Osteocyte (in vitro differentiated cells): ENCODE data around the gene WDR87. TPM values are rescaled to one million over a fixed set of nuclear protein-coding genes. Genes with fewer than 3 reads are reported as not detected.

ENCODE experiments used
- DNase-seq: peaks from one replicate; pipeline ENCODE4 v3.0.0; 2021; ENCODE audit warnings: mixed read lengths; ENCODE audit not compliant: unreplicated experiment; ENCODE audit errors: extremely low spot score
- H3K27ac Mint-ChIP-seq: one replicate; pipeline ENCODE4 v1.8.0; 2021; ENCODE audit warnings: mild to moderate bottlenecking, mixed read lengths; ENCODE audit not compliant: unreplicated experiment
- H3K27me3 Mint-ChIP-seq: one replicate; pipeline ENCODE4 v1.8.0; 2021; ENCODE audit warnings: mixed read lengths; ENCODE audit not compliant: unreplicated experiment
- H3K36me3 Mint-ChIP-seq: one replicate; pipeline ENCODE4 v1.8.0; 2021; ENCODE audit warnings: mixed read lengths; ENCODE audit not compliant: unreplicated experiment
- H3K4me1 Mint-ChIP-seq: one replicate; pipeline ENCODE4 v1.8.0; 2021; ENCODE audit warnings: mixed read lengths; ENCODE audit not compliant: unreplicated experiment
- H3K4me3 Mint-ChIP-seq: one replicate; pipeline ENCODE4 v1.8.0; 2021; ENCODE audit warnings: mild to moderate bottlenecking, moderate library complexity, mixed read lengths; ENCODE audit not compliant: unreplicated experiment
- H3K9me3 Mint-ChIP-seq: one replicate; pipeline ENCODE4 v1.8.0; 2021; ENCODE audit warnings: mixed read lengths; ENCODE audit not compliant: unreplicated experiment
- CTCF ChIP-seq: fragments of 200-600 bp; sonication (generic); IDR thresholded peaks from 2 replicates; pipeline ENCODE4 v1.5.0; 2021; ENCODE audit warnings: antibody characterized with exemption, mild to moderate bottlenecking, moderate library complexity
- total RNA-seq: library from RNA; stranded (reverse); gene quantifications from 2 replicates; pipeline ENCODE4 v1.2.1, GENCODE V29; 2021

Gene WDR87
- total RNA-seq, 1 donor from 2014 or later, result not detected

GRCh38 chr19:37877147-37877546, 29.2 kb downstream of the WDR87 start:
- peaks cover 8% of the 10 kb centered on the region for H3K9me3 Mint-ChIP-seq
- no peaks in the 10 kb centered on the region for H3K27me3 Mint-ChIP-seq
- H3K27ac Mint-ChIP-seq, result no peak overlapping the region
- H3K4me3 Mint-ChIP-seq, result no peak overlapping the region
- TF ChIP-seq CTCF, result no peak
- H3K4me1 Mint-ChIP-seq, result no peaks in the 10 kb centered on the region
- no peak for DNase-seq
- H3K36me3 Mint-ChIP-seq, result no peaks in the 10 kb centered on the region

- Mint-ChIP-seq H3K4me1 (no peaks in the 10 kb centered on the region), H3K4me3 (no peak overlapping the region), H3K9me3 (peaks cover 10% of the 10 kb centered on the region), H3K36me3 (no peaks in the 10 kb centered on the region), H3K27ac (no peak overlapping the region), H3K27me3 (no peaks in the 10 kb centered on the region)
- DNase-seq, result no peak
- TF ChIP-seq CTCF, result no peak
Observed at GRCh38 chr19:37876032-37876431, 30.4 kb downstream of the WDR87 start.

GRCh38 chr19:37874784-37875183, 31.6 kb downstream of the WDR87 start:
- Mint-ChIP-seq H3K27ac (no peak overlapping the region), H3K4me1 (no peaks in the 10 kb centered on the region), H3K4me3 (no peak overlapping the region), H3K27me3 (no peaks in the 10 kb centered on the region), H3K9me3 (peaks cover 16% of the 10 kb centered on the region), H3K36me3 (no peaks in the 10 kb centered on the region)
- DNase-seq, result no peak
- TF ChIP-seq CTCF, result no peak

GRCh38 chr19:37872383-37872782, 34.0 kb downstream of the WDR87 start:
- no peak overlapping the region for H3K27ac Mint-ChIP-seq
- H3K36me3 Mint-ChIP-seq, result no peaks in the 10 kb centered on the region
- no peaks in the 10 kb centered on the region for H3K27me3 Mint-ChIP-seq
- no peak for TF ChIP-seq CTCF
- peaks cover 15% of the 10 kb centered on the region for H3K9me3 Mint-ChIP-seq
- DNase-seq, result no peak
- no peak overlapping the region for H3K4me3 Mint-ChIP-seq
- H3K4me1 Mint-ChIP-seq, result no peaks in the 10 kb centered on the region

GRCh38 chr19:37869766-37870340, 36.5 kb downstream of the WDR87 start:
- H3K4me3 Mint-ChIP-seq, result no peak overlapping the region
- peaks cover 15% of the 10 kb centered on the region for H3K9me3 Mint-ChIP-seq
- no peaks in the 10 kb centered on the region for H3K27me3 Mint-ChIP-seq
- TF ChIP-seq CTCF, result no peak
- H3K4me1 Mint-ChIP-seq, result no peaks in the 10 kb centered on the region
- H3K27ac Mint-ChIP-seq, result no peak overlapping the region
- no peak for DNase-seq
- H3K36me3 Mint-ChIP-seq, result no peaks in the 10 kb centered on the region
